NCI-H2171 treated with DMSO at 0.1 percent for 48 hours (cell line): ENCODE results near the gene NKAIN4.

ENCODE experiments used
- DNase-seq: peaks from one replicate; lab custom pipeline; 2025; lab: John Stamatoyannopoulos, UW

NKAIN4 gene

DNA sequence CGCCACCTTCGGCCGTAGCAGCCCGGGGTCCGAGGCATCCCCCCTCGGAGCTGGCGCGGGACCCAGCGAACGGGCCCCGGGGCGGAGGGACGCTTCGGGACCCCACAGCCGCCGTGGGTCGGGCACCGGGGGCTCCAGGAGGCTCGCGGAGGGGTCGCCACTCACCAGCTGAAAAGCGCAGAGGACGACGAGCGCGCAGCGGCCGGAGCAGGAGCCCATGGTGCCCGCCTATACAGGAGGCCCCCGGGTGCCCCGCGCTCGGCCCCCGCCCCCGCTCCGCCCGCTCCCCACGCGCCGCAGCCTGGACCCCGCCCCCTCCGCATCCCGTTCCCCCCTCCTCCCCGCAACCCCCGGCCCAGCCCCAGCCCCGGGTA is at the start of gene NKAIN4:
Gene NKAIN4 (minus strand): TSS at position 232 of the 374 bp plus-strand sequence. CDS start 13 bp downstream, at position 219.
- DNase-seq, result no peak

DNA sequence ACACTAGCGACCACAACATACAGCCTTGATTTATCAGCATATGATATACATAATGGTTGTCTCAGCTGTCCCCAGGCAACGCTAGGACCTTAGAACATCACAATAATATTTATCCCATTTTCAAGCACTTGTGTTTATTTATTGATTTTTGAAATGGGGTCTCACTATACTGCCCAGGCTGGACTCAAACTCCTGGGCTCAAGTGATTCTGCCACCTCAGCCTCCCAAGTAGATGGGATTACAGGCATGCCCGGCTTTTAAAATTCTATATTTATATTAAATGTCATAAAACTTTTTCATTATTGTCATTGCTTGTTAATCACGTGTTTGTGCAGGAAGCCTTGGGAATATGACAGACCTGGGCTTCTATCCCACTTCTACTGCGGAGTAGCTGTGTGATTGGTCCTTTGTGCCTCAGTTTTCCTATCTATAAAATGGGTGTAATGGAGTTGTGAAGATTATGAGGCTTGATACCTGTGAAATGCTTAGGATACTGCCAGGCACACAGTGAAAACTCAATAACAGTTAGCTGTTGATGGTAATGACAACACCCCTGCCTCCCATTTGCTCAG is 48.9 kb upstream of the NKAIN4 start:
- no peak for DNase-seq

DNA sequence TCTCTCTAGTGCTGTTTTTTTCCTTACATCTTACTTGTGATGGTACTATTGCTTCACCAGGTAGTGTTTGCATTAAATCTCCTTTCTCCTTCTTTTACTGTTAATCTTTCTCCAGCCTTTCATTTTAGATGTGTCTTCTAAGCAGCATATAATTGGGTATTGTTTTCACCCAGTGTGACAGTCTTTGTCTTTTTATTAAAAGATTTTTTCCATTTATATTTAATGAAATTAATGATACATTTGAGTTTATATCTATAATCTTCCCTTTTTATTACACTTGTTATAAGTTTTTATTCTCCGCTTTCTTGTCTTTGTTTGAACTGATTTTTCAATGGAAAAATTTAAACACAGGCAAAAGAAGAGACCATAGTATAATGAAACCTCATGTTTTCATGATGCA is 47.4 kb upstream of the NKAIN4 start:
- no peak for DNase-seq

DNA sequence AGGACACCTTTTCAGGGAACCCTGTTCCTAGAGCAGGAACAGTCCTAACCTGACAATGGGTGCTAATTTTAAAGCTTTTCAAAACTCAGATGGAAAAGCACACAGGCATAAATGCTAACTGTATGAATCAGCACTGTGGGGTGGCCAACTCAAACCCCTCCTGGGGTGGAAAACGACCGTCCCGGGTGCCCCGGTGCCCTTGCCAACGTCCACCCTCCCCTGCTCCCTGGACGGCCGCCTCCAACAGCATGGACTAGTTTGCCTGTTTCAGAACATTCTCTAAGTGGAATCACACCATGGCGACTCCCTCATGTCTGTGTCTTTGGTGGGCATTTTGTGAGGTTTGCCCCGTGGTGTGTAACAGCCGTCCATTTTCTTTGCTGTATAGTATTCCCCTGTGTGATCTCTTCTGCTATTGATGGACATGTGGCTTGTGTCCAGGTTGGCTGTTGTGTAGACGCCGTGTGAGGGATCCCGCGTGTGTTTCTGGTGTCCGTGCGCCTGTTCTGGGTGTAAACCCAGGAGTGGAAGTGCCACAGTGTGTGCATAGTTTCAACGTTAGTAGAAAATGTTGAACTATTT is 44.6 kb upstream of the NKAIN4 start:
- no peak for DNase-seq

DNA sequence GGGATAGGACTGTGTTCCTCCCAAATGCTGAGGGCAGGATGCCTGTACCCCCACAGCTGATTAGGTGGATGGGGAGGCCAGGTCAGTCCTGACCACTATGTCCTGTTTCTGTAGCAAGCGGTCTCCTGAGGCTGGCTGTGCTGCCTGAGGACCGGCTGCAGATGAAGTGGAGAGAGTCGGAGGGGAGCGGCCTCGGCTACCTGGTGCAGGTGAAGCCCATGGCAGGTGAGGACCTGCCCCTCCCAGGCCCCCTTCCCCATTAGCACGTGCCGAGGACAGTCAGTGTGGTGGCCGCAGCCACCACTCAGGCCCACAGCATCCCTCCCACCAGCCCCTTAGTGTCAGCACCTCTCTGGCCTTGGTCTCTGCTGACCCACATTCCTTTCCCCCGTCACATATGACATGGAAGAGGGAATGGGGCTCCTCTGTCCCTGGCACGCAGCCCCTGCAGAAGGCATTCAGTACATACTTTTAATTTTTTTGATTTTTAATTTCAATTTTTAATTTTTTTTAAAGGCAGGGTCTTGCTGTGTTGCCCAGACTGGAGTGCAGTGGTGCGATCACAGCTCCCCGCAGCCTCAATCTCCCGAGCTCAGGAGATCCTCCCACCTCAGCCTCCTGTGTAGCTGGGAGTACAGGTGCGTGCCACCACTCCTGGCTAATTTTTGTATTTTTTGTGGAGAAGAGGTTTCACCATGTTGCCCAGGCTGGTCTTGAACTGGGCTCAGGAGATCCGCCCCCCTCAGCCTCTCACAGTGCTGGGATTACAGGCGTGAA is 43.7 kb upstream of the NKAIN4 start:
- DNase-seq, result no peak

DNA sequence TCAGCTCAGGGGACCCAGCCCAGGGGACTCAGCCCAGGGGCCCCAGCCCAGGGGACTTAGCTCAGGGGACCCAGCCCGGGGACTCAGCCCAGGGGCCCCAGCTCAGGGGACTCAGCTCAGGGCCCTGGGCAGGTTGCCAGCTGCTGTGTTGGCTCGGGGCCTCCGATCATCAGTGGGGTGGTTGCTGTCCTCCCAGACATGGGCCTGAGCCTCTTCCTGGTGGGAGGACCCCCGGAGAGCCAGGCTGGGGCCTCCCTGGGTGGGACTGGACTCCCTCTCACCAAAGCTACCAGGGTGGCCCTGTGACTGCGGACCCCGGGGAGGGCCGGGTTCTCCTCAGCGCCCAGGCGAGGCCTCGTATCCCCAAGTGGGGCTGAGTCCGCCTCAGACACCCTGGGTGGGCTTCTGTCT is 43.1 kb upstream of the NKAIN4 start:
- DNase-seq, result no peak

DNA sequence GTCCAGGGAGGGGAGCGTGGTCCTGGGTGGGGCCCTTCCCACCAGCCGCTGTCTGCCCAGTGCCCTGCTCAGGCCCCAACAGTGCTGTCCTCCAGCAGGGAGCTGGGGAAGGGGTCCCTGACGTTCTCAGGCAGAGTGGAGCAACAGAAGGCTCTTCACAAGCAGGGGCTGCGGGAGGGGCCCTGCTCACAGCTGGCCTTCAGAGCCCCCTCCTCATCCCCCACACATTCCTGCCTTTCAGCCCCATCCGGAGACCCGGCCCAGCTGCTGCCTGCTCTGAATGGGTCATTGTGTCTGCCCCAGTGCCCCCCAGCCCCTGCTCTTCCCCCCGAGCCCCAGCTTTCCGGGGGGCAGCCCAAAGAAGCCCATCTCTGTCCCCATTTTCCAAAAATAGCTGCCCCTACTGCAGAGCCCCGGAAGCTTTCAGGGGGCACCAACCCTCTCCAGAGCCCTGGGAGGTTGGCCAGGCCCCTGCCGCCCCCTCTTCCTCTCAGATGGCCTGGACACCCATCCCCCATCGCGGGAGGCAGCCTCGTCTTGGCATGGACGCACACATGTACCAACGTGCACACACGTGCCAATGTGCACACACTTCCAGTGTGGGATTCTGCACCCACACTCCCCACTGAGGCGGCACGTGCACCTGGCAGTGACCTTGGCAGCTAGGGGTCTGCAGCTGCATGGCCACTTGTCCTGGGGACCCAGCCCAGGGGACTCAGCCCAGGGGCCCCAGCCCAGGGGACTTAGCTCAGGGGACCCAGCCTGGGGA is 42.5 kb upstream of the NKAIN4 start:
- DNase-seq, result no peak

DNA sequence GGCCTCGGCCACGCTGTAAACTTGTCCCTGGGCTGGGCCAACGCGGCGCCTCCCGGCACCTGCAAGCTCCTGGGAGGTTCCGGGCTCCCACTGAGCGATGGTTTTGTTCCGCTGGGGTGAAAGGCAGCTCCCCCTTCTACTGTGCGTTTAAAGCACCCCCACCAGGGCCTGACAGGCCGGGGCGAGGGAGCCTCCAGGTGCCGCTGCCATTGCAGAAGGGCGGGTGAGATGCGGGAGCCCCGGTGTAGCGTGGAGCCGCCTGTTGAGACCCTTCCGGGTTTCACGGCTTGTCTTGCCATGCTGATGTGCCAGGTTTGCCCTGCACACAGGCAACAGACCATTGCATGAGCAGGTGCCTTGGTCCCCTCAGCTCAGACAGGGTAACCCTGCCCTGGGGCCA is 41.6 kb upstream of the NKAIN4 start:
- DNase-seq, result no peak

DNA sequence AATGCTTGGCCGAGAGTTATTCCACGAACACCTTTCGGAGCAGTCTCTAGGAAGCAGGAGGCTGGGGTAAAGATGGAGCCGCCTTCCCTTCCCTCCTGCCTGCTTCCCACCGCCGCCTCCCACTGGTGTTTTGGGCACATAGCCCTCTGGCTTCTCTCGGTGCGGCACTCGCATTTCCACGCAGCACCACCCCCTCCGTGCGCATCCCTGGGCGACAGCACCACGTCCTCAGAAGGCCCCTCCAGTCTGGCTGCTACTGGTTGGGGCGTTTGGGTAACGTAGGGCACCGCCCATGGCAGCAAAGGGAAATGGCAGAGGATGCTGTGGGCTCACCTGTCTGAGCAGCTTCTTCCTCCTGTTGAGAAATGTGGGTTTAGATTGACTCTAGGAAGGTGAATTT is 41.2 kb upstream of the NKAIN4 start:
- no peak for DNase-seq

DNA sequence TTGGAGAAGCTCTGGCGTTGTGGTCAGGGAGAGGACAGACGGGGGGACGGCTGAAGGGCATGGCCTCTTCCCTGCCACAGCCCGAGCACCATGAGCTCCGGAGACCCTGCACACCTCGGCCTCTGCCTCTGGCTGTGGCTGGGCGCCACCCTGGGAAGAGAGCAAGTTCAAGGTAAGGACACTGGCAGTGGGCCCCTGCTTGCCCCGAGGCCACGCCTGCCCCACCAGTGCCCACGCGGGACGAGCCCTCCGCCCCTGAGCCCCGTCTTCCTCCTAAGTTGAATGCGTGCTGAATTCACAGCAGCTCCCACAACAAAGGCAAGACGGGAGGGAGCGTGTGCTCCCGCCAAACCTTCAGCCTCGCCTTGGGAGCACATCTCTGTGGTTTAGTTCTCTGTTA is 40.8 kb upstream of the NKAIN4 start:
- no peak for DNase-seq

DNA sequence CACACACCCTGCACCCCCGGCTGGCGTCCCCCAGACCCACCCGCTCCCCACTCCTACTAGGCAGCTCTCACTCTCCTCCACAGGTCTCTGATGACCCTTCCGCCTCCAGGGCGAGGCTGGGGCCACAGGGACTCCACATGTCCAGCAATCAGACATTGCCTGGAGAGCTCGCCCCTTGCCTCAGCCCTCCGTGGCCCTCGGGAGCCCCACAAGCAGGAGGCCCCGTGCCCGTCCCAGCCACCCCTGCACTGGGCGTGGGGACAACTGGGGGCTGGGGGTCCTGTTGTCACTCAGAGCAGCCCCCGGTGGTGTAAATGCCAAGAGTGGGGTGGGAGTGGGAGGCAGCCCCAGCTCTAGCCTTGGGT is 40.3 kb upstream of the NKAIN4 start:
- no peak for DNase-seq

DNA sequence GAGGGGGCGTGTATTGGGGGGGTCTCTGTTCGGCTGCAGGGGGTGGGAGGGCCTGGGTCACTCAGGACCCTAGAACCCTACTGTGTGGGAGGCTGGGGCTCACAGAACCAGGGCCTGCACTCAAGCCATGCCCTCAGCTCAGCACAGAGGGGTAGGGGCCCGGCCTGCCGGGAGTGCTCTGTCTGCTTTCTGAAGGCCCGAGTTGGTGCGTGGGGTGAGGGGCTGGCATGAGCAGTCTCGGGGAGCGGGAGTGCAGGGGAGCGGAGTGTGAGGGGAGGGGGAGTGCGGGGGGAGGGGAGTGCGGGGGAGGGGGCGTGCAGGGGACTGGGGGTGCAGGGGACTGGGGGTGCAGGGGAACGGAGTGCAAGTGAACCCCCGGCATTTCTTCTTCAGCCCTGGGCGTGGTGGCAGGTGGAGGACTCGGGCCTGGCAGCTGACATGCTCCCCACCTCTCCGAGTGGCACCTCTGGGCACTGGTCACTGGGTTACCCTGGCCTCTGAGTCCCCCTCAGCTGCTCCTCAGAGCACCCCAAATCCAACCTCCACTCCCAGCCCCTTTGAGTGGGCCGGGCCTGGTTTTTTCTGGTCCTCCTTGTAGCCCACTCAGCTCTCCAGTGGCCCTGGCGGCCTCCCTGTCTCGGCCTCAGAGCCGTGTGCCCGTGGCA is 39.7 kb upstream of the NKAIN4 start:
- DNase-seq, result no peak

DNA sequence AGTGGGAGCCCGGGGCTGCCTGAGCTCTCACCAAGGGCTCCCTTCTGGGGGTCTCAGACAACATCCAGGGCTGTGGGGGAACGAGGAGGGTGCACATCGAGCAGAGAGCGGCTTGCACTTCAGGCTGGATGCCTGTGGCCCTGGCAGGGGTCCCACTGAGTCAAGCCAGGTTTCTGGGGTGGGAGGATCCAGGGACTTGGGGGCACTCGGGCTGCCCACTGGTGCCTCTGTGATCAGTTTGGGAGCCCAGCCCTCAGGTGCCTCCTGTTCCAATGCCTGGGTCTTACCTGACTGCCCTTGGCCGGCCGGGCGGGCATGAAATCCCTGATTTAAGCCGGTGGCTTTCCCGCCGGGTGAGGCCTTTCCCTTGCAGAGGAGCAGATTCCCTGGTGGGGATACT is 39.2 kb upstream of the NKAIN4 start:
- no peak for DNase-seq

DNA sequence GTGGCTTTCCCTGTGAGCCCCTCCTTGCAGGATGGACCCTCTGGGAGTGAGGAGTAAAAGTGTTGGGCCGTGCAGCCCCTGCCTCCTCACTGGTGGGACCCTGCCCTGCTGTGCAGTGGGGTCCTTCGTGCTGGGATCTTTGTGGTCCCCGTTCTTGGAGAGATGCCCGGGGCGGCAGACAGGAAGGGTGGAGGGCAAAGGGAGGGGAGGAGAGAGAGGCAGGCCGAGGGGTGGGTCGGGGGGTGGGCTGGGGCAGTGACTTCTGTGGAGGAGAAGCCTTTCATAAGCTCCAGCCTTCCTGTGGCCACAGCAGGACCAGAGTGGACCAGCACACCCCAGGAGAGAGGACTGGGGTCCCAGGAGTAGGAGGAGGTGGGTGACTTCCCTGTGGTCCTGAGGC is 38.6 kb upstream of the NKAIN4 start, which contains the start of gene COL20A1:
Gene COL20A1 (plus strand): TSS at position 283 of the 400 bp plus-strand sequence. CDS start 1,922 bp downstream, outside the sequence.
- DNase-seq, result no peak

DNA sequence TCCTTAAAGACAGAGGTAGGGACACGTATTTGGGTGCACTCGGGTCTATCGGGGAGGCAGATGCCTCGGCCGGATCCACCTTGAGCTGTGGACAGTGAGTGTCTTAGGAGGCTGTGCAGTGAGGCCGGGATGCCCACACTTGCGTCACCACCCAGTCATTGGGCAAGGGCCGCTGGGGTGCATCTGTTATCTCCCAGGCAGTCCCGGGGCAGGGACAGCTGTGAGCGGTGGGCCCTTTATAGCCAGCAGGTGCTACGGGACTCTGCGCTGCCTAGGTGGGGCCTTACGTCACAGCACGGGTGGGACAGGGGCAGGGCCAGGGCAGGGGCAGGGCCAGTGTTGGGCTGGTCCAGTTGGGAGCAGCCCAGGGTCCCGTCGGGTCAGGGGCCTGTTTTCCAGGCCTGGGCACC is 38.0 kb upstream of the NKAIN4 start:
- DNase-seq, result no peak

DNA sequence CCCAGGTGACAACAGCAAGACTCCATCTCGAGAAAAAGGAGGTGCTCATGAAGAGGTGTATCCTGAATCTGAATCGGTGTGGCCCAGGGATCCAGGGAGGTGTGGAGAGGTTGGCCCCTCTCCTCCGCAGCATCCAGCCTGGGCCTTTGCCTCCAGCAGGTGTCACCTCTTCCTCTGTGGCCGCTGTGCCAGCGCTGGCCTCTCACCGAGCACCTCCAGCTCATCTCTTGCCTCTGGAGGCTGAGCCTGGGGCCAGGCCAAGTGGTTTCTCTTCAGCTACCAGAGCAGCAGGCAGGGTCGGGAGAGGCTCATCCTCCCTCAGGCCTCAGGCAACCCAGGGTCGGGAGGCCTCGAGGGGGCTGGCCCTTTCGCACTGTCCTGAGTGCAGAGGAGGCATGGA is 37.5 kb upstream of the NKAIN4 start:
- no peak for DNase-seq

DNA sequence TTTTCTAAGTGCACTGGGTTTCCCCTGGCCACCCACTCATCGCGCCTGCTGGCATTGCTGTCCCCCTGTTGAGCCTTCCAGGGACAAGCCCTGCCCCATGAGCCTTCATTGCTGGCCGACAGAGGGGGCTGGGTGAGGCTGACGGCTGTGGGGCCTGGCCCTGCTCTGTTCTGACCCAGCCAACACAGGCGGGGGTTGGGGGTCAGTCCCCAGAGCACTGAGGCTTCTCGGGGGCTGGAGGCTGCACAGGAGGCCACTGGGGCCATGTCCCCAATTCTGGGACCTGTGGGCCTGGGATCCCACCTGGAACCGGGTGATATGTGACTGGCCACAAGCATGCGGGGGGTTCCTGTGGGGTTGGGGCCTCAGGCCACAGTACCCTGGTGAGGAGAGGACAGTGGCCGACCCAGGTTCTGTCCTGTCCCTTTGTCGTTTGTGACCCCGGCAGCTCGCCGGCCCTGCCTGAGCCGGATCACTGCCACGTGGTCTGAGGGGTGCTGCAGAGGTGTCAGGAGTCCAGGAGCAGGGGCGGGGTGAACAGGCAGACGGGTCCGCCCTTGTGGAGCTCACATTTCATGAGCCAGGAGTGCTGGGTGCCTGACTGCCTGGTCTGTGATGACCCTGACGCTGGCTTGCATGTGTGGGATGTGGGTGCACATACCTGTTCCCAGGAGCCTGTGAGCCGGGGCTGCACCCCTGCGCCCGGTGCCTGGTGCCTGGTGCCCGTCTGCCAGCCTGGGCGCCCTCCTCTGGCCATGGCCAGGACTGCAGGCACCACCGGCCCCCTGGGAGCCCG is 36.6 kb upstream of the NKAIN4 start:
- peak; percentile 70 for DNase-seq

DNA sequence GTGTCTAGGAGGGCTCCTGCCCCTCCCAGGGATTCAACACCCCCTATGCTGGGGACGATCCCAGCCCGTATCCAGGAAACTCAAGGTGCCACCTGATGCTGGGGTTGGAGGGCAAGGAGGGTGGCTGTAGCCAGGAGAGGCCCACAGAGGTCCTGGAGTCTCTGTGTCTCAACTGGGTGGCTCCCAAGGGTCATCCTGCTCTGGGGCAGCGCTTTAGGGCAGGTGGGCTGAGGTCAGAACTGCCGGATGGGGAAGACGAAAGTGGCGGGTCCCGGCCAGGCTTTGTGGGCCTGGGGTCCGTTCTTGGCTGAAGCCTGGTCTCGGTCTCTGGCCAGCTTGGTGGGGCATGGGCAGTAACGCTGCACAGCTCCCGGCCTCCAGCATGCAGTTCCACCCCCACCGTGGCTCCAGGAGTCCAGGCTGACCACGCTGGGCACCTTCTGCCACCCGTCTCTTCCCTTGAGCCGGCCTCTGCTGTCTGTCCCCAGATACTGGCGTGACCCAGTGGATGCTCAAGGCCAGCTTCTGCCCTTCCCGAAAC is 35.9 kb upstream of the NKAIN4 start:
- DNase-seq, result no peak

DNA sequence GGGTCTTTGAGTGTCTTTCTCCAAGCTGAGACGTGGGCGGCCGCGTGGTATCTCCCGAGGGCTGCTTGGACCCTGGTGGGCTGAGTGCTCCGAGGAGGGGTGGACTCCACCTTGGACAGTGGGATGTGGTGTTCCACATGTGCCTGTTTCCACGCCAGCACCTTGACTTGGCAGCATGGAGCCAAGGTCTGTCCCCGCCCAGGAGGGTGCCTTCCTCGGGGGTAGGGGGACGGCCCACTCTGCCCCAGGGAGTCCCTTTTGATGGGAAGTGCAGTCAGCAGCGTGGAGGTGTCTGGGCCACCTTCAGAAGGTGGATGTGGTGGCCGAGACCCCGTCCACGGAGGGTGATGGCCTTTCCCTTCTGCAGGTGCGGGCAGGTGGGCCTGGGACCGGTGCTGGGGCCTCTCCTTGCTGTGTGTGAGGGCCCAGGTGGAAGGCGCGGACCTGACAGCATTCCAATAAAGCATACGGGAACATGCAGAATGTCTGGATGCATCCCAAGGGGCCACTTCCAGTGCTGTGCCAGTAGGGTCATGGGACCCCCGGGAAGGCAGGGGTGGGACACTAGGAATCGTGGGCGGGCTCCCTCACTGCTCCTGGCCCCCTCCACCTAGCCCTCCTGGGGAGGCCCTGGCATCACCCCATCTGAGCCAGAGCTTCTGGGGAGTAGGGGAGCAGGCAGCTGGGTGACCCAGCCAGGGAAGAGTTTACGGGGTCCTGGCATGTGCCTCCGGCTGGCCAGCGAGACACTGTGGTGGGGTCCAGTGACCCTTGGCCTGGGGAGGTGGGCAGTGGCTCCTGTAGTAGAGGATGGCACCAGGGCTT is 35.3 kb upstream of the NKAIN4 start:
- DNase-seq, result no peak

DNA sequence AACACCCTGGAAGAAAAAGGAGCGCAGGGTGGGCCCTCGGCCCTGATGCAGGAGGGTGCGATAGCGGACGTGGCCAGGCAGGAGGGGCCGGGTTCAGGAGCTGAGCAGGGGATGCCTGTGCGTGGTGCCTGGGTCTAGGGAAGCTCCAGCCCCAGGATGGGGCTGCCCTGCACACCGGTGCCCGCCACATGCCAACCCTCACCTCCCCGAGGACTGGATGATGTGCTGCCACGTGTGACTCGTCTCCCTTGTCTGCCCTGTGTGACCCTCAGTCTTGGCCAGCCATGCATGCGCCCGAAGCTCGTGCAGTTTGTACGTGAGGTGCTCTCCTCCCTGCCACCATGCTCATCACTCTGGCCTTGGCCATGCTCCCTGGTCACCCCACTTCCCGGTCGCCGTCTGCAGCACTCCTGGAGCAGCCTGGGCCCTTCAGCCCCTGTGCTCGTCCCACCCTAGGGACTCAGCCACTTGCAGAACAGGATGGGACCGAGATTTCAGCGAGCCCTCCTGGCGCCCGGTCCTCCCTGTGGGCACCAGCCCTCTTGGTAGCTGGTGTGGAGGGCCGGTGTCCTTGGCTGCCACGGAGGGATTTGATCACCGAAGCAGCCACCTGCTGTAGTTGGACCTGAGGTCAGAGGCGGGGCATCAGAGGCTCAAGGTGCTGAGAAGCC is 34.5 kb upstream of the NKAIN4 start:
- no peak for DNase-seq
